GM19193 (cell line): ENCODE data around the gene SLC1A5.

ENCODE experiments used
- POLR2A ChIP-seq: IDR thresholded peaks from 4 replicates; pipeline ENCODE4 v1.6.1; 2011; ENCODE audit not compliant: insufficient read depth, insufficient read length; ENCODE audit errors: extremely low read depth

The SLC1A5 gene

DNA sequence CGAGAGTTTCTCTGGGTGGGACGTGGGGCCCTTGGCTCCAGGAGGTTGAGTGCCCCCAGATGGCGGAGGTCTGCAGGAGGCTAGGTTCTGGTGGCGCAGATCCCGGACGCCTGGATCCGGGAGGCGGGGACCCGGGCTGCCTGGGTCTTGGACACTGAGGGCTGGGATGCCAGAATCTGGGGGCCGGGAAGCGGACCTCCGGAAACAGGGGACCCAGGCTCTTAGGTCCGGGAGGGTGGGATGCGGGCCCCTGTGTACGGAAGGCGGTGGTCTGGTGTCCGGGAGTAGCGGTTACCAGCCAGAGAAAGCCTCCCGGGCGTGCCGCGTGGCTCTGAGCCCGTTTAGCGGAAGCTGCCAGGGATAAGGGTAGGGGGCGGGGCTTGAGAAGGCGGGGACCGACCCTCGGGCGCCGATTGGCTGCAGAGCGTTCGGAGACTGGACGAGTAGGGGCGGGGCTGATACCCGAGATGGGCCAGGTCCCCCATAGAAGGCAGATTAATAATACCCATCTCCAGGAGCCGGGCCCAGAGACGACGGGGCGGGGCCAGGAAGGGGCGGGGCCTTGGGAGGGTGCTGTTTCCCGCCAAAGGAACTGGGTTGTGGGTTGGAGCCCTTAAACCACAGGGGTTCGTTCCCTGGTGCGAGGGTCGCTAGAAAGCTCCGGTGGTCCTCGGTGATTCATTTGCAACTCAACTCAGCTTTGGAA lies at the start of gene SLC1A5:
TSS of gene SLC1A5 (minus strand) at position 333 of the 706 bp plus-strand sequence. CDS start 629 bp downstream, outside the sequence.
- peak; percentile 100 for TF ChIP-seq POLR2A

DNA sequence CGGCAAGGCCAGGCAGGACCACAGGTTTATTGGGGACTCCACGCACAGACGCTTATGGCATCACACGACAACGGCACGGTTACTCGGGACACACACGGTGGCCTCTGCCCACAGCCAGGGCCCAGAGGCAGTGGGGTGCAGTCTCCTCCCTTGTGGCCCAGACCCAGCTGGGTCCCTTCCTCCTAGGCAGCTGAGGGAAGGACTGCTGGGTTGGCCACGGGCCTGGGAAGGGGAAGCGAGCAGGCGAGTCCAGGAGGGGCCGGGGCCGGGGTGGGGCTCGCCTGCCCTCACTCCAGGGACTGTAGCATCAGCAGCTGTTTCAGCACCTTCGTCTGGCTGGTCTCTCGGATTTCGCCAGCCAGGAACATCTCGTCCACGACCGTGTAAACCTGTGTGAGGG lies 49.8 kb upstream of the SLC1A5 start:
- no peak for TF ChIP-seq POLR2A

DNA sequence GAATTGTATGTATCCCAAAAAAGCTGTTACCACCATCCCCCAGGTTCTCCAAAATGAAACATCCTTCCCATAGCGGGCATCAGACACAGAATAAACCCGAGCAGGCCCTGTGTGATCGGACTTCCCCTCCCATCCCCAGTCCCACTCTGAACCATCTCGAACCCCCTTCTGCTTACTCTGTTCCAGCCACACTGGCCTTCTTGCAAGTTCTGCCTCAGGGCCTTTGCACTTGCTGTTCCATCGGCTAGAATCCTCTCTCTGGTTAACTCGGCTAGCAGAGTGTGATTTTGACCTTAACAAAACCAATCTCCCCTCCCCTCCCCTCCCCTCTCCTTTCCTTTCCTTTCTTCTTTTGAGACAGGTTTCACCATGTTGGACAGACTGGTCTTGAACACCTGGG lies 46.6 kb upstream of the SLC1A5 start:
- no peak for TF ChIP-seq POLR2A

DNA sequence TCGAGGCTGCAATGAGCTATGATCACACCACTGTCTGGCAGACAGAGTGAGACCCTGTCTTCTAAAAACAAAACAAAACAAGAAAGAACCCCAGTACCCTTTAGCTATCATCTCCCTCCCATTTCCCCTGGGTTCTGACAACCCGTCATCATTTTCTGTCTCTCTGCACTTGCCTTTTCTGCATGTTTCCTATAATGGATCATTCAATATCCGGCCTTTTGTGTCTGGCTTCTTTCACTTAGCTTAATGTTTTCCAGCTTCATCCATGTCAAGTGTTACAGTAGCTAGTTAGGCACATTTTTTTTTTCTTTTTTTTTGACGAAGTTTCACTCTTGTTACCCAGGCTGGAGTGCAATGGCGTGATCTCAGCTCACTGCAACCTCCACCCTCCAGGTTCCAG lies 45.7 kb upstream of the SLC1A5 start:
- no peak for TF ChIP-seq POLR2A

DNA sequence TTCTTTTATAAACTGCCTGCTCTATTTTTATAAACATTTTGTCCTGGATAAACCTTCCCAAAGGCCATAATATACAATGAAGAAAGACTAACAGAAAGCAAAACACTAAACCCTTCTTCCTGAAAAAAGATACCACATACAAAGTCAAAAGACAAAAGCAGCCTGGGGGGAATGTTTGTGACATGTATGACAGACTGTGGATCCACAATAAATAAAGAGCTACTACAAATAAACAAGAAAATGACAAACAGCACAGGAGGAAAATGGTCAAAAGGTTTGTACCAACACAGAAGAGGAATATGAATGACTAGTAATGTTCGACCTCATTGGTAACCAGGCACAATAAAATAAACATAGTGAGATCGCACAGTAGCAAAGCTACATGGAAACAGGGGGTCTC lies 42.5 kb upstream of the SLC1A5 start:
- TF ChIP-seq POLR2A = no peak

DNA sequence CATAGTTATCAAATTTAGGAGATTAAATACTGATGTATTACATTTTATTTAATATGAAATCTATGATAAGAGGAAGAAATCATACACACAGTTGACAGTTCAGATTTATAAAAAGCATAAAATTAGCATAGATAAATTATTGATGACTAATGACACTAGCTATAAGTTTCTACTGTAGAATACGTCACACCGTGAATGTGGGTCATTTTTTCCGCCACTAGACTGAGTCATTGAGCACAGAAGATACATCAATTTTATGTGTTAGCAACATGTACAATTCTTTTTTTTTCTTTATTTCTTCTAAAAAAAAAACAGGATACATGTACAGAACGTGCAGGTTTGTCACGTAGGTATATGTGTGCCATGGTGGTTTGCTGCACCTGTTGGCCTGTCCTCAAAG lies 40.1 kb upstream of the SLC1A5 start:
- TF ChIP-seq POLR2A = no peak

DNA sequence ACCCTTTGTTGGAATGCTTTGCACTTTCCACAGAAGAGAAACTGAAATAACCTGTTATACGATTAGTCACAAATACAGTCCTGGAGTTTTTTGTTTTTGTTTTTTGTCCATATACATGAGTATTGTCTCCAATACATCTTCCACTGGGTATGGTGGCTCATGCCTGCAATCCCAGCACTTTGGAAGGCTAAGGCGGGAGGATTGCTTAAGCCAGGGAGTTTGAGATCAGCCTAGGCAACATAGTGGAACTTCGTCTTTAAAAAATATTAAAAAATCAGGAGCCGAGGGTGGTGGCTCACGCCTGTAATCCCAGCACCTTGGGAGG lies 37.3 kb upstream of the SLC1A5 start:
- TF ChIP-seq POLR2A = no peak

DNA sequence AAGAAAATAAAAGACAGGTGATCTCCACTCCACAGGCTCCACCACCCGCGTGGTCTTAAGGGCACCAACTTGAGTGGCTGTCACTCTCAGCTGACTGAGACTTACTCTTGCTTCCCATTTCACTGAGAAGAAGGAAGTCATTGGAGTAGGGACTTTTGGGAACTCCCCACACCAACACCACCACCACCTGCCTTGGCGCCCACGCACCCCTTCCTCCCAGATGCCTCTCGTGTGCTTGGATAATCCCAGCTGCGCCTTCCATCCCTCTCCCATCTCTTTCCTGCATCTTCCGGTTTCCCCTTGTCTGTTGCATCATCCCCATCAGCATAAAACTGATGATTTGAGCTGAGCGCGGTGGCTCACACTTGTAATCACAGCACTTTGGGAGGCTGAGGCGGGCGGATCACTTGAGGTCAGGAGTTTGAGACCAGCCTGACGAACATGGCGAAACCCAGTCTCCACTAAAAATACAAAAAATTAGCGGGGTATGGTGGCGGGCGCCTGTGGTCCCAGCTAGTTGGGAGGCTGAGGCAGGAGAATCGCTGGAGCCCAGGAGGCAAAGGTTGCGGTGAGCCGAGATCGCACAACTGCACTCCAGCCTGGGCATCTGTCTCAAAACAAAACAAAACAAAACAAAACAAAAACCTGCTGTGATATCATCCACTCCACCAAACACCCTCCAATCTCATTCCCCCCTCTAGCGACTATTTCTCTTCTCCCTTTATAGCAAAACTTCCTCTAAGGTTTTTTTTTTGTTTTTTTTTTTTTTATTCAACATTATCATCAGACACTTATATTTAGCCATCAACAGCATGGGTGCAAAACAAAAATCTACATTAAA lies 36.7 kb upstream of the SLC1A5 start:
- no peak for TF ChIP-seq POLR2A

DNA sequence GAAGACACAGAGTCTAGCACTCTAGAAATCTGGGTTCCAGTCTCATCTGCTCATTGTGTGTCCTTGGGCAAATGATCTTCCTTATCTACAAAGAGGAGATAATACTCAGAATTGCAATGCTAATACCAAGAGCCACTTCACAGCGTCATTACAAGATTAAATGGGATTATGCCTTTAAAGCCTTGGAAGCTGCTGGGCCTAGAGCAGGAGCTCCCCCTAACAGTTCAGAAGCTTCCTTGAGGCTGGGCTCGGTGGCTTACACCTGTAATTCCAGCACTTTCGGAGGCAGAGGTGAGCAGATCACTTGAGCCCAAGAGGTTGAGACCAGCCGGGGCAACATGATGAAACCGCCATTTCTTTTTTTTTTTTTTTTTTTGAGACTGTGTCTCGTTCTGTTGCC lies 34.7 kb upstream of the SLC1A5 start:
- no peak for TF ChIP-seq POLR2A

DNA sequence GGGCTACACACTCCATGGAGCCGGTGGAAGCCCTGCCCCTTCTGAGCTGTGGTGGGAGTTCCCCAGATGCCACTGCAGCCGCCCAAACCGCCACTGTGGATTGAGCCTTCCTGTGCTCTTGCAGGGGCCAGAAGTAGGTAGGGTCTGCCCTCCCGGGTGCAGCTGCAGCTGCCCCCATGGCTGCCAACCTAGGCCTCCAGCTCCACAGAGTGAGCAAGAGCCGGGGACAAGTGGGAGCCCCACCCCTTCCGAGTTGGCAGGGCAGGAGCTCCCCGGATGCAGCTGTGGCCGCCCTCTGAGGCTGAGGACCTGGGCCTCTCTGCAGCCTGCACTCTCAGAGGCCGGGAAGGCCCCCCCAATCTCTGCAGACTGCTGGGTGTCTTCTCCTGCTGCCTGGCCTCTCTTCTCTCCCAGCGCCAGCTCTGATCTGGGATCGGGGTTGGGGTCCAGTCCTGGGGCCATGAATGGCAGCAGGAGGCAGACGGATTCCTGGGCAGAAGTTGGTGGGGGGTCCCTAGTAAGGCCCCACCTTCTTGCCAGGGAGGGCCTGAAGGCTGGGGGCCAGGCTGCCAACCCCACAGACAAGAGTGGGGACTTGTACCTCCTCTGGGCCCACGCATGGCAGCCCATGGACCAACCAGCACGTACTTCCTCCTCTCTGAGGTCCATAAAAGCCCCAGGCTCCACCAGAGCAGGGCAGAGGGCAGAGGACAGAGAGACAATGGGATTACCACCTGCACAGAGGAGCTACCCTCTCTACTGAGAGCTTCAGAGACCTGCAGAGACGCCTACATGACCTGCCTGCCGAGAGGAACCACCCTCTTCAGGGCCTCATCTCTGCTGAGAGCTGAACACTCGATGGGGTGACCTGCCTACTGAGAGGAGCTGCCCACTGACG lies 33.4 kb upstream of the SLC1A5 start:
- peak; percentile 44 for TF ChIP-seq POLR2A

DNA sequence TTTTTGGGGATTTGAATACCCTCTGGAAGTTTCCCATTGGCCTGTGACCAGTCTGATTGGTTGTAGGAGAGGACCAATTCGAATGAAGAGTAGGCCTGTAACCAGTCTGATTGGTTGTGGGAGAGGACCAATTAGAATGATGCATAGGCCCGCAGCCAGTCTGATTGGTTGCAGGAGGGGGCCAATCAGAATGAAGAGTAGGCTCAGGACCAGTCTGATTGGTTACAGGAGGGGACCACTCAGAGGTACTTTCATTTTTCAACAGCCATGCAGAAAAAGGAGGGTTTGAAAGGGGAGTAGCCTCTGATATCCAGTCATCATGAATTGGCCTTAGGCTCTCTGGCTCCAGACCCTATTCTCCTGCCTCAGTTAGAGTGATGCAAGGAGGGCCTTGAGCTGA lies 30.4 kb upstream of the SLC1A5 start:
- TF ChIP-seq POLR2A = no peak

DNA sequence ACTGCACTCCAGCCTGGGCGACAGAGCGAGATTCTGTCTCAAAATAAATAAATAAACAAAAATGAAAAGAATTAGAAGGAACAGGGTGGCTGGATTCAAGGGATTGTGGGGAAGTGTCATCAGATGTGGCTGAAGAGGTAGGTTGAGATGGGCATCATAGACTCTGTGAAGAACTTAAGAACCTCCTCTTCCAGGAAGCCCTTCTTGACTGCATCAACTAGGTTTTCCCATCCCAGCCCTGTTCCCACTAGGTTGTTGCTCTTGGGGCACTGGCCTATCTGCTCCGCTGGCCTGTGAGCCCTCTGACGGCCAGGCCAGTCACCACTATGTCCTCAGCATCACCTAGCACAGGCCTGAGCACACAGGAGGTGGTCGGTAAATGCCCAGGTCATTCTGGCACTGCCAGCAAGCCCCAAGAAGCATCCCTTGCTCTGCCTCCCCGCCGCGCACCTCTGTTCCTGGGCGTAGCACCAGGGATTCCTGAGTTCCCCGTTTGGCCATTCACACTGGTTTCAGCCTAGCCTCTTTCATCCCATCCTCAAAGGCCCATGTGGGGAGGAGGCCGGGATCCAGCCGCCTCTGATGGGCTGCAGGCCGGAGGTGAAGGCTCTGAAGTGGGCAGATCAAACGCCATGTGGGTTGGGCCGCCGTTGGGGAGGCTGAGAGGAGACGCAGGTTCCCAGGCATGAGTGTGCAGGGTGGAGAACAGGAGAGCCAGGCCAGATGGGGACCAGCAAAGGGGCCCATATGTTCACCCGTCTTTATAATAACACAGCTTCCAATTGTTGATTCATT lies 27.6 kb upstream of the SLC1A5 start:
- no peak for TF ChIP-seq POLR2A

DNA sequence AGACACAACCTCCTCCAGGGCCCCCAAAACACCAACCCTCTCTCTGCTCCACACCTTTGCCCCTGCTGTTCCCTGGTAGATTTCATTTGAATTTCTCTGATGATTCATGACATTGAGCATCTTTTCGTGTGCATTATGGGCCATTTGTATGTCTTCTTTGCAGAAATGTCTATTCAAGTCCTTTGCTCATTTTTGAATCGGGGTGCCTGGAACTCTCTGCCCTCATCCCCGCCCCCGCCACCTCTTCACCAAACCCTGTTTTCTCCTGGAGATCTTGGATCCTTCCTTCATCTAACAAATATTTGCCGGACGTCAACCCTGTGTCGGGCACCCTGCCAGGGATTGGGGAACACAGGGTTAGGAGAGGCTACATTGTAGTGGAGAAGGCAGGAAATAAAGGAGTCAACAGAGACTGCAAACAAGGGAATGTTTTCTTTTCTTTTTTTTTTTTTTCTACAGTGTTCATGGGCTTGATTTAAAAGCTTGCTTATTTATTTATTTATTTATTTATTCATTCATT lies 25.5 kb upstream of the SLC1A5 start:
- TF ChIP-seq POLR2A = no peak

DNA sequence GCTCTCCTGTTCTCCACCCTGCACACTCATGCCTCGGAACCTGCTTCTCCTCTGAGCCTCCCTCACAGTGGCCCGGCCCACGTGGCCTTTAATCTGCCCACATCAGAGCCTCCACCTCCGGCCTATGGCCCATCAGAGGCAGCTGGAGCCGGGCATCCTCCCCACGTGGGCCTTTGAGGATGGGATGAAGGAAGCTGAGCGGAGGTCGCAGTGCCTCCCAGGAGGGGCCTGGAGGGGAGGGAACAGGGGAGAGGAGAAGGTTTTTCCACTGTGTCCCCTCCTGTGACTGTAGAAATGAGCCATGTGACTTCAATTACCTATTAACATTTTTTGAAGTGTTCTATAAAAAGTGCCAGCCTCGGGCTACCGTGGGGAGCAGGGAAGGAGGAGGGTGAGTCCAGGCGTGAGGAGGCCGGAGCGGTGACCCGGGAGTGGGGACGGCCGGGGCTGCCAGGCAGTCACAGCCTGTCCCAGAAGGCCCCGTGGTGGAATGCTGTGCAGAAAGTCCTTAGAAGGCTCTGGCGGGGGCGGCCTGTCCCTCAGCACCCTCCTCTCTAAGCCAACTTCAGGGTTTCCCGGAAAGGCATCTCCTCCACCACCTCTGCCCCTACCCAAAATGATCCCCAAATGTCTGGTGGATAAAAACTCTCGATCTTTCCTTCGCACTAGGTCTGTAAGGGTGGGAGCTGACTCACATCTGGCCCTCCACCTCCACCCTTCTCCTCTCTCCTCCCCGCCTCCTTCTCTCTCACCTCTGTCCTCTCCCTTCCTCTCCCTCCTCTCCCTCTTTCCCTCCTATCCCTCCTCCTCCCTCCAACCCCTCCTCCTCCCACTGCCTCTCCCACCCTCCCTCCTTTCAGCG lies 24.8 kb upstream of the SLC1A5 start:
- no peak for TF ChIP-seq POLR2A
